HEK293 (cell line): ENCODE results near the gene CACNA1E.

Experiments used
- CTCF ChIA-PET: fragments of 350-600 bp; formaldehyde crosslinking; extraction: SDS; loops from one replicate; lab custom pipeline; 2021; ENCODE audit warnings: antibody characterized with exemption; lab: Yijun Ruan, JAX
- POLR2A ChIA-PET: fragments of 300-600 bp; formaldehyde crosslinking; extraction: SDS; loops from one replicate; lab custom pipeline; 2020; ENCODE audit warnings: antibody characterized with exemption, inconsistent platforms; lab: Yijun Ruan, JAX
- H3K27ac ChIP-seq: fragments of 200-500 bp; sonication (Bioruptor generic); 2 replicates; pipeline ENCODE4 v1.5.1; 2014; ENCODE audit warnings: low read depth, low read length, control low read depth, inconsistent platforms; ENCODE audit errors: extremely low read depth
- H3K36me3 ChIP-seq, 2 experiments: fragments of 200-500 bp in 1 of 2; sonication (Bioruptor generic) in 1 of 2; 1 replicate in 1 of 2; 2 replicates in 1 of 2; pipeline ENCODE4 v1.5.1; 2014 to 2017; ENCODE audit warnings: inconsistent platforms in 2 of 2, low read length in 2 of 2; ENCODE audit not compliant: control insufficient read depth in 2 of 2, insufficient read depth in 1 of 2
- H3K4me1 ChIP-seq: fragments of 200-500 bp; sonication (Bioruptor generic); 2 replicates; pipeline ENCODE4 v1.5.1; 2014; ENCODE audit warnings: mild to moderate bottlenecking, low read length, inconsistent platforms; ENCODE audit not compliant: control insufficient read depth, insufficient read depth
- H3K4me3 ChIP-seq: 2 replicates; pipeline ENCODE4 v1.5.1; 2011; ENCODE audit warnings: low read depth, mild to moderate bottlenecking, control low read depth, low read length, moderate library complexity
- H3K9me3 ChIP-seq: fragments of 200-500 bp; sonication (Bioruptor generic); 2 replicates; pipeline ENCODE4 v1.5.1; 2014; ENCODE audit warnings: low read depth, low read length, inconsistent platforms; ENCODE audit not compliant: control insufficient read depth, insufficient read depth
- FEZF1 ChIP-seq: fragments of 450-650 bp; formaldehyde crosslinking; IDR thresholded peaks from 2 replicates; pipeline ENCODE4 v1.5.1; 2016; ENCODE audit warnings: missing biosample characterization, missing genetic modification characterization
- GFI1B ChIP-seq: fragments of 450-650 bp; formaldehyde crosslinking; IDR thresholded peaks from 2 replicates; pipeline ENCODE4 v1.5.1; 2016; ENCODE audit warnings: missing biosample characterization, missing genetic modification characterization
- MZF1 ChIP-seq: fragments of 450-650 bp; formaldehyde crosslinking; IDR thresholded peaks from 2 replicates; pipeline ENCODE4 v1.5.1; 2017; ENCODE audit warnings: missing biosample characterization, missing genetic modification characterization, borderline replicate concordance
- SP7 ChIP-seq: fragments of 450-650 bp; formaldehyde crosslinking; IDR thresholded peaks from 2 replicates; pipeline ENCODE4 v1.5.1; 2016; ENCODE audit warnings: missing biosample characterization, missing genetic modification characterization
- ZBTB21 ChIP-seq: fragments of 450-650 bp; formaldehyde crosslinking; IDR thresholded peaks from 2 replicates; pipeline ENCODE4 v1.5.1; 2017; ENCODE audit warnings: missing biosample characterization, missing genetic modification characterization
- ZBTB7A ChIP-seq: fragments of 450-650 bp; formaldehyde crosslinking; IDR thresholded peaks from 2 replicates; pipeline ENCODE4 v1.5.1; 2016; ENCODE audit warnings: low read depth, missing biosample characterization, missing genetic modification characterization
- ZNF19 ChIP-seq: fragments of 450-650 bp; formaldehyde crosslinking; IDR thresholded peaks from 2 replicates; pipeline ENCODE4; 2016; ENCODE audit warnings: missing biosample characterization, missing genetic modification characterization, low read depth
- ZNF202 ChIP-seq: fragments of 450-650 bp; formaldehyde crosslinking; IDR thresholded peaks from 2 replicates; pipeline ENCODE4 v1.5.1; 2016; ENCODE audit warnings: missing biosample characterization, missing genetic modification characterization, borderline replicate concordance
- ZNF221 ChIP-seq: fragments of 450-650 bp; formaldehyde crosslinking; IDR thresholded peaks from 2 replicates; pipeline ENCODE4 v1.5.1; 2017; ENCODE audit warnings: missing biosample characterization, missing genetic modification characterization, borderline replicate concordance
- ZNF488 ChIP-seq: fragments of 450-650 bp; formaldehyde crosslinking; IDR thresholded peaks from 2 replicates; pipeline ENCODE4 v1.5.1; 2016; ENCODE audit warnings: missing biosample characterization, missing genetic modification characterization
- ZNF629 ChIP-seq: fragments of 450-650 bp; formaldehyde crosslinking; IDR thresholded peaks from 2 replicates; pipeline ENCODE4 v1.5.1; 2017; ENCODE audit warnings: missing biosample characterization, missing genetic modification characterization
- ZNF677 ChIP-seq: fragments of 450-650 bp; IDR thresholded peaks from 2 replicates; pipeline ENCODE4 v1.5.0; 2018; ENCODE audit warnings: missing biosample characterization, mild to moderate bottlenecking, missing genetic modification characterization, moderate library complexity
- ZSCAN30 ChIP-seq: fragments of 450-650 bp; IDR thresholded peaks from 2 replicates; pipeline ENCODE4 v1.5.1; 2018; ENCODE audit warnings: missing biosample characterization, mild to moderate bottlenecking, missing genetic modification characterization, moderate library complexity
- TF ChIP-seq, protein P1 (sequence below): fragments of 450-650 bp; formaldehyde crosslinking; IDR thresholded peaks from 2 replicates; pipeline ENCODE4 v1.5.1; 2016; ENCODE audit warnings: missing biosample characterization, missing genetic modification characterization
- TF ChIP-seq, protein P2 (sequence below): fragments of 450-650 bp; formaldehyde crosslinking; IDR thresholded peaks from 2 replicates; pipeline ENCODE4 v1.5.1; 2016; ENCODE audit warnings: missing biosample characterization, missing genetic modification characterization, borderline replicate concordance

The CACNA1E gene

DNA sequence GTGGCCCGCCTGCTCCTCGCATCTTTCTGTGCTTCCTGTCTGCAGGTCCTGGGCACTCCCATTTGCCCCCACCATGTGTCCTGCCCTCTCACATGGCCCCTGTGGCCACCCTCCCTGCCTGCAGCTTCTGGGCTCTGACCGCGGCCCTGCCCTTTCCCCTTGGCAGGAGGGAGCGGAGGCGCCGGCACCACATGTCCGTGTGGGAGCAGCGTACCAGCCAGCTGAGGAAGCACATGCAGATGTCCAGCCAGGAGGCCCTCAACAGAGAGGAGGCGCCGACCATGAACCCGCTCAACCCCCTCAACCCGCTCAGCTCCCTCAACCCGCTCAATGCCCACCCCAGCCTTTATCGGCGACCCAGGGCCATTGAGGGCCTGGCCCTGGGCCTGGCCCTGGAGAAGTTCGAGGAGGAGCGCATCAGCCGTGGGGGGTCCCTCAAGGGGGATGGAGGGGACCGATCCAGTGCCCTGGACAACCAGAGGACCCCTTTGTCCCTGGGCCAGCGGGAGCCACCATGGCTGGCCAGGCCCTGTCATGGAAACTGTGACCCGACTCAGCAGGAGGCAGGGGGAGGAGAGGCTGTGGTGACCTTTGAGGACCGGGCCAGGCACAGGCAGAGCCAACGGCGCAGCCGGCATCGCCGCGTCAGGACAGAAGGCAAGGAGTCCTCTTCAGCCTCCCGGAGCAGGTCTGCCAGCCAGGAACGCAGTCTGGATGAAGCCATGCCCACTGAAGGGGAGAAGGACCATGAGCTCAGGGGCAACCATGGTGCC lies 249.1 kb downstream of the CACNA1E start:
- Histone ChIP-seq H3K27ac (no peak overlapping the region), H3K9me3 (no peaks in the 10 kb centered on the region), H3K4me1 (no peaks in the 10 kb centered on the region), H3K4me3 (no peak overlapping the region)
- no peak for TF ChIP-seq ZNF629 (tag by site-specific recombination)
- TF ChIP-seq, all 188 proteins: peak for 0
- no peaks in the 10 kb centered on the region for H3K36me3 ChIP-seq
- ChIA-PET POLR2A (no interaction called here), CTCF (no interaction called here)

DNA sequence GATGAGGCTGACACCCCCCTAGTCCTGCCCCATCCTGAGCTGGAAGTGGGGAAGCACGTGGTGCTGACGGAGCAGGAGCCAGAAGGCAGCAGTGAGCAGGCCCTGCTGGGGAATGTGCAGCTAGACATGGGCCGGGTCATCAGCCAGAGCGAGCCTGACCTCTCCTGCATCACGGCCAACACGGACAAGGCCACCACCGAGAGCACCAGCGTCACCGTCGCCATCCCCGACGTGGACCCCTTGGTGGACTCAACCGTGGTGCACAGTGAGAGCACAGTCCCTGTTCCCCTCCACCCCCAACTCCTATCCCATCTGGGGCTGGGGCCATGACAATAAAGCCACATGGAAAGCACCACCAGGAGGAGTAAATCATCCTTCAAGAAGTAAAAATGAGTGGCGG lies 250.2 kb downstream of the CACNA1E start:
- TF ChIP-seq ZNF202 (tag by site-specific recombination) (no peak), ZNF221 (no peak), SP7 (no peak)
- TF ChIP-seq, protein P1, sequence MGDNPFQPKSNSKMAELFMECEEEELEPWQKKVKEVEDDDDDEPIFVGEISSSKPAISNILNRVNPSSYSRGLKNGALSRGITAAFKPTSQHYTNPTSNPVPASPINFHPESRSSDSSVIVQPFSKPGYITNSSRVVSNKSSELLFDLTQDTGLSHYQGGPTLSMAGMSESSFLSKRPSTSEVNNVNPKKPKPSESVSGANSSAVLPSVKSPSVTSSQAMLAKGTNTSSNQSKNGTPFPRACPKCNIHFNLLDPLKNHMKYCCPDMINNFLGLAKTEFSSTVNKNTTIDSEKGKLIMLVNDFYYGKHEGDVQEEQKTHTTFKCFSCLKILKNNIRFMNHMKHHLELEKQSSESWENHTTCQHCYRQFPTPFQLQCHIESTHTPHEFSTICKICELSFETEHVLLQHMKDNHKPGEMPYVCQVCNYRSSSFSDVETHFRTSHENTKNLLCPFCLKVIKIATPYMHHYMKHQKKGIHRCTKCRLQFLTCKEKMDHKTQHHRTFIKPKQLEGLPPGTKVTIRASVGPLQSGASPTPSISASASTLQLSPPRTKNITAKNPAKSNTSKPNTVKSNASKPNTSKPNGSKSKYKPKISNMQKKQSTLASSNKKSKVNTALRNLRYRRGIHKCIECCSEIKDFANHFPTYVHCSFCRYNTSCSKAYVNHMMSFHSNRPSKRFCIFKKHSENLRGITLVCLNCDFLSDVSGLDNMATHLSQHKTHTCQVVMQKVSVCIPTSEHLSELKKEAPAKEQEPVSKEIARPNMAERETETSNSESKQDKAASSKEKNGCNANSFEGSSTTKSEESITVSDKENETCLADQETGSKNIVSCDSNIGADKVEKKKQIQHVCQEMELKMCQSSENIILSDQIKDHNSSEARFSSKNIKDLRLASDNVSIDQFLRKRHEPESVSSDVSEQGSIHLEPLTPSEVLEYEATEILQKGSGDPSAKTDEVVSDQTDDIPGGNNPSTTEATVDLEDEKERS, result no peak
- TF ChIP-seq, protein P2, sequence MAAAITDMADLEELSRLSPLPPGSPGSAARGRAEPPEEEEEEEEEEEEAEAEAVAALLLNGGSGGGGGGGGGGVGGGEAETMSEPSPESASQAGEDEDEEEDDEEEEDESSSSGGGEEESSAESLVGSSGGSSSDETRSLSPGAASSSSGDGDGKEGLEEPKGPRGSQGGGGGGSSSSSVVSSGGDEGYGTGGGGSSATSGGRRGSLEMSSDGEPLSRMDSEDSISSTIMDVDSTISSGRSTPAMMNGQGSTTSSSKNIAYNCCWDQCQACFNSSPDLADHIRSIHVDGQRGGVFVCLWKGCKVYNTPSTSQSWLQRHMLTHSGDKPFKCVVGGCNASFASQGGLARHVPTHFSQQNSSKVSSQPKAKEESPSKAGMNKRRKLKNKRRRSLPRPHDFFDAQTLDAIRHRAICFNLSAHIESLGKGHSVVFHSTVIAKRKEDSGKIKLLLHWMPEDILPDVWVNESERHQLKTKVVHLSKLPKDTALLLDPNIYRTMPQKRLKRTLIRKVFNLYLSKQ (tag by site-specific recombination), result no peak
- ChIA-PET CTCF (no interaction called here), POLR2A (no interaction called here)
- Histone ChIP-seq H3K4me3 (no peak overlapping the region), H3K27ac (no peak overlapping the region), H3K9me3 (no peaks in the 10 kb centered on the region), H3K4me1 (no peaks in the 10 kb centered on the region), H3K36me3 (no peaks in the 10 kb centered on the region)

DNA sequence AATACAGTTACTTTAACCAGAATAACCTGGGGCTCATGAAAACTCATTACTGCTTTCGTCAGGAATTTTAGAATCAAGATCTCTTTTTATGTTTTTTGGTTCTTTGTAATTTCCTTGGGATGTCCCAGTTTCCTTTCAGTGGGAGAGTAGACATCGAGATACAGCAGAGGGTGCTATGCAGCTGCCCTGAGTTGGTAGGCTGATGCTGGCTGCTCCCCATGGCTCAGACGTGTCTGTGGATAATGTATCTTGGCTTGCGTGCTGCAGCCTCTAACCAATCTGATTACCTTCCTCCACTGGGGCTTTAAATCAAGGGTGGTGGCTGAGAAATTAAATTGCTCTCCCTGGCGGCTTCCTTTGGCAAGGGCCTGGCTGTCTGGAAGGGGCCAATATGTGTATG lies 253.7 kb downstream of the CACNA1E start:
- TF ChIP-seq ZSCAN30 (tag by site-specific recombination) (no peak), ZBTB7A (tag by site-specific recombination) (no peak), ZBTB21 (tag by site-specific recombination) (no peak), FEZF1 (tag by site-specific recombination) (no peak), ZNF488 (tag by site-specific recombination) (no peak), ZNF677 (no peak), ZNF19 (tag by site-specific recombination) (no peak), GFI1B (tag by site-specific recombination) (no peak), MZF1 (tag by site-specific recombination) (no peak)
- TF ChIP-seq, all 188 proteins: peak for 0
- Histone ChIP-seq H3K4me3 (no peak overlapping the region), H3K27ac (no peak overlapping the region), H3K4me1 (no peaks in the 10 kb centered on the region), H3K9me3 (no peaks in the 10 kb centered on the region), H3K36me3 (no peaks in the 10 kb centered on the region)
- CTCF ChIA-PET, result no interaction called here
- POLR2A ChIA-PET, result no interaction called here
